DND-41 (cell line): Measurements from ENCODE around the gene CES3.

Source experiments
- ATAC-seq: fragments of 200-7000 bp; cut with Tn5 transposase; 3 replicates; pipeline ENCODE4 v1.9.1; 2021; ENCODE audit warnings: low read depth; ENCODE audit not compliant: insufficient read depth
- DNase-seq: peaks from one replicate; pipeline ENCODE4 v3.0.0-alpha.2; 2020
- H2AFZ ChIP-seq: 2 replicates; pipeline ENCODE4 v1.6.0; 2012; ENCODE audit warnings: low read depth, low read length
- H3K27ac ChIP-seq: 2 replicates; pipeline ENCODE4 v1.5.1; 2012; ENCODE audit warnings: low read length, inconsistent platforms
- H3K27me3 ChIP-seq: fragments of 200-600 bp; sonication (generic); 2 replicates; pipeline ENCODE4 v1.6.0; 2012; ENCODE audit warnings: low read length, mild to moderate bottlenecking, inconsistent platforms; ENCODE audit not compliant: insufficient read depth, poor library complexity
- H3K36me3 ChIP-seq: 2 replicates; pipeline ENCODE4 v1.5.1; 2012; ENCODE audit warnings: low read length, inconsistent platforms; ENCODE audit not compliant: insufficient read depth
- H3K4me1 ChIP-seq: 2 replicates; pipeline ENCODE4 v1.5.1; 2012; ENCODE audit warnings: mild to moderate bottlenecking, low read length; ENCODE audit not compliant: insufficient read depth
- H3K4me2 ChIP-seq: 2 replicates; pipeline ENCODE4 v1.6.0; 2012; ENCODE audit warnings: mild to moderate bottlenecking, moderate library complexity, low read length, inconsistent platforms; ENCODE audit not compliant: insufficient read depth
- H3K4me3 ChIP-seq, 2 experiments: fragments of 200-600 bp in 1 of 2; shearing (Covaris generic) in 1 of 2; 2 replicates each; pipeline ENCODE4 v1.5.1; 2012 to 2016; ENCODE audit warnings: inconsistent platforms in 2 of 2, low read length in 2 of 2, mild to moderate bottlenecking in 2 of 2, low read depth in 1 of 2, moderate library complexity in 1 of 2
- H3K79me2 ChIP-seq: 2 replicates; pipeline ENCODE4 v1.6.0; 2012; ENCODE audit warnings: low read length, inconsistent platforms; ENCODE audit not compliant: insufficient read depth
- H3K9ac ChIP-seq: 2 replicates; pipeline ENCODE4 v1.6.0; 2012; ENCODE audit warnings: low read depth, mild to moderate bottlenecking, inconsistent platforms, low read length, moderate library complexity
- H3K9me3 ChIP-seq: 2 replicates; pipeline ENCODE4 v1.5.1; 2012; ENCODE audit warnings: low read length, moderate library complexity, mild to moderate bottlenecking, inconsistent platforms; ENCODE audit not compliant: insufficient read depth, severe bottlenecking
- H4K20me1 ChIP-seq: 2 replicates; pipeline ENCODE4 v1.6.0; 2012; ENCODE audit warnings: low read length; ENCODE audit not compliant: insufficient read depth
- EZH2 ChIP-seq: IDR thresholded peaks from 3 replicates; pipeline ENCODE4 v1.6.1; 2012; ENCODE audit warnings: borderline replicate concordance, low read depth, mild to moderate bottlenecking, moderate library complexity, low read length, inconsistent platforms; ENCODE audit not compliant: severe bottlenecking
- TF ChIP-seq, protein P1 (sequence below): IDR thresholded peaks from 2 replicates; pipeline ENCODE4 v1.5.1; 2012; ENCODE audit warnings: borderline replicate concordance, low read length, moderate library complexity, mild to moderate bottlenecking; ENCODE audit not compliant: poor library complexity, severe bottlenecking; ENCODE audit errors: extremely low read depth

Gene CES3

DNA sequence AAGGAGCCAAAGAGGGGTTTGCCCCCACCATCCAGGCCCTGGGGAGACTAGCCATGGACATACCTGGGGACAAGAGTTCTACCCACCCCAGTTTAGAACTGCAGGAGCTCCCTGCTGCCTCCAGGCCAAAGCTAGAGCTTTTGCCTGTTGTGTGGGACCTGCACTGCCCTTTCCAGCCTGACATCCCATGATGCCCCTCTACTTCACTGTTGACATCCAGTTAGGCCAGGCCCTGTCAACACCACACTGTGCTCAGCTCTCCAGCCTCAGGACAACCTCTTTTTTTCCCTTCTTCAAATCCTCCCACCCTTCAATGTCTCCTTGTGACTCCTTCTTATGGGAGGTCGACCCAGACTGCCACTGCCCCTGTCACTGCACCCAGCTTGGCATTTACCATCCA, 48.1 kb downstream of the CES3 start:
- H3K9ac ChIP-seq: no peak overlapping the region
- H3K4me3 ChIP-seq: no peak overlapping the region
- H2AFZ ChIP-seq: no peak overlapping the region
- H3K27me3 ChIP-seq: peaks cover 10% of the 10 kb centered on the region
- DNase-seq (no peak), ATAC-seq (no peak)
- H3K27ac ChIP-seq: no peak overlapping the region
- TF ChIP-seq EZH2: no peak
- TF ChIP-seq, protein P1, sequence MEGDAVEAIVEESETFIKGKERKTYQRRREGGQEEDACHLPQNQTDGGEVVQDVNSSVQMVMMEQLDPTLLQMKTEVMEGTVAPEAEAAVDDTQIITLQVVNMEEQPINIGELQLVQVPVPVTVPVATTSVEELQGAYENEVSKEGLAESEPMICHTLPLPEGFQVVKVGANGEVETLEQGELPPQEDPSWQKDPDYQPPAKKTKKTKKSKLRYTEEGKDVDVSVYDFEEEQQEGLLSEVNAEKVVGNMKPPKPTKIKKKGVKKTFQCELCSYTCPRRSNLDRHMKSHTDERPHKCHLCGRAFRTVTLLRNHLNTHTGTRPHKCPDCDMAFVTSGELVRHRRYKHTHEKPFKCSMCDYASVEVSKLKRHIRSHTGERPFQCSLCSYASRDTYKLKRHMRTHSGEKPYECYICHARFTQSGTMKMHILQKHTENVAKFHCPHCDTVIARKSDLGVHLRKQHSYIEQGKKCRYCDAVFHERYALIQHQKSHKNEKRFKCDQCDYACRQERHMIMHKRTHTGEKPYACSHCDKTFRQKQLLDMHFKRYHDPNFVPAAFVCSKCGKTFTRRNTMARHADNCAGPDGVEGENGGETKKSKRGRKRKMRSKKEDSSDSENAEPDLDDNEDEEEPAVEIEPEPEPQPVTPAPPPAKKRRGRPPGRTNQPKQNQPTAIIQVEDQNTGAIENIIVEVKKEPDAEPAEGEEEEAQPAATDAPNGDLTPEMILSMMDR: no peak
- H3K9me3 ChIP-seq: no peaks in the 10 kb centered on the region
- H3K4me2 ChIP-seq: no peak overlapping the region
- H3K36me3 ChIP-seq: no peaks in the 10 kb centered on the region
- H4K20me1 ChIP-seq: peaks cover 5% of the 10 kb centered on the region
- H3K79me2 ChIP-seq: no peaks in the 10 kb centered on the region
- H3K4me1 ChIP-seq: peaks cover 13% of the 10 kb centered on the region

- TF ChIP-seq, protein P1: no peak
- TF ChIP-seq EZH2: no peak
- Histone ChIP-seq H3K4me1 (peaks cover 22% of the 10 kb centered on the region), H3K27ac (no peak overlapping the region), H4K20me1 (peaks cover 14% of the 10 kb centered on the region), H3K4me2 (no peak overlapping the region), H3K4me3 (no peak overlapping the region), H3K79me2 (no peaks in the 10 kb centered on the region), H3K27me3 (peaks cover 25% of the 10 kb centered on the region), H3K36me3 (no peaks in the 10 kb centered on the region), H3K9ac (no peak overlapping the region), H3K9me3 (no peaks in the 10 kb centered on the region), H2AFZ (no peak overlapping the region)
- DNase-seq: no peak
- ATAC-seq: no peak
Measured at GRCh38 chr16:67011274-67011673, 50.2 kb downstream of the CES3 start.

- H2AFZ ChIP-seq: no peak overlapping the region; the same call in 1 of the 2 replicates
- TF ChIP-seq EZH2: no peak
- TF ChIP-seq, protein P1: no peak
- peaks cover 25% of the 10 kb centered on the region for H3K27me3 ChIP-seq
- H3K27ac ChIP-seq: 0 out of 2 replicates have a peak overlapping the region, but pooled peaks have one; percentile 2
- no peaks in the 10 kb centered on the region for H3K79me2 ChIP-seq
- peak overlapping the region; percentile 85 for H3K4me2 ChIP-seq
- peaks cover 24% of the 10 kb centered on the region for H3K4me1 ChIP-seq
- peaks cover 14% of the 10 kb centered on the region for H4K20me1 ChIP-seq
- no peaks in the 10 kb centered on the region for H3K36me3 ChIP-seq
- no peaks in the 10 kb centered on the region for H3K9me3 ChIP-seq
- H3K4me3 ChIP-seq: peak overlapping the region in 1 of 2 experiments; percentile 53; a peak in 2 of 4 replicates
- no peak for DNase-seq
- no peak for ATAC-seq
- H3K9ac ChIP-seq: peak overlapping the region; percentile 49; the same call in 1 of the 2 replicates
Measured at GRCh38 chr16:67013233-67013822, 52.3 kb downstream of the CES3 start.
